ENCODE data around the gene ERRFI1. TPM values are rescaled to one million over a fixed set of nuclear protein-coding genes. Genes with fewer than 3 reads are reported as not detected.

Gene ERRFI1
- total RNA-seq, 4 donors from 2014 or later: 19.0 to 67.6 (median 39.6) TPM

GRCh38 chr1:7975212-7975865 lies 50.8 kb downstream of the ERRFI1 start:
- Histone ChIP-seq H3K27ac (peak overlapping the region; percentile 26 to 65), H3K36me3 (no peaks in the 10 kb centered on the region), H3K4me3 (no peak overlapping the region), H3K9me3 (no peaks in the 10 kb centered on the region), H3K4me1 (no peaks in the 10 kb centered on the region), H3K27me3 (no peaks in the 10 kb centered on the region)
- TF ChIP-seq, protein P1, sequence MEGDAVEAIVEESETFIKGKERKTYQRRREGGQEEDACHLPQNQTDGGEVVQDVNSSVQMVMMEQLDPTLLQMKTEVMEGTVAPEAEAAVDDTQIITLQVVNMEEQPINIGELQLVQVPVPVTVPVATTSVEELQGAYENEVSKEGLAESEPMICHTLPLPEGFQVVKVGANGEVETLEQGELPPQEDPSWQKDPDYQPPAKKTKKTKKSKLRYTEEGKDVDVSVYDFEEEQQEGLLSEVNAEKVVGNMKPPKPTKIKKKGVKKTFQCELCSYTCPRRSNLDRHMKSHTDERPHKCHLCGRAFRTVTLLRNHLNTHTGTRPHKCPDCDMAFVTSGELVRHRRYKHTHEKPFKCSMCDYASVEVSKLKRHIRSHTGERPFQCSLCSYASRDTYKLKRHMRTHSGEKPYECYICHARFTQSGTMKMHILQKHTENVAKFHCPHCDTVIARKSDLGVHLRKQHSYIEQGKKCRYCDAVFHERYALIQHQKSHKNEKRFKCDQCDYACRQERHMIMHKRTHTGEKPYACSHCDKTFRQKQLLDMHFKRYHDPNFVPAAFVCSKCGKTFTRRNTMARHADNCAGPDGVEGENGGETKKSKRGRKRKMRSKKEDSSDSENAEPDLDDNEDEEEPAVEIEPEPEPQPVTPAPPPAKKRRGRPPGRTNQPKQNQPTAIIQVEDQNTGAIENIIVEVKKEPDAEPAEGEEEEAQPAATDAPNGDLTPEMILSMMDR (IDR thresholded peaks at IDR 0.05): peak; percentile 72 to 91 (median 86)
- TF ChIP-seq POLR2A (IDR thresholded peaks at IDR 0.05): no peak
- DNase-seq: peak; percentile 75 to 79
- intact Hi-C loops (cut with DNase I; ENCODE audit: low total_unique reads): no loop called here

DNA sequence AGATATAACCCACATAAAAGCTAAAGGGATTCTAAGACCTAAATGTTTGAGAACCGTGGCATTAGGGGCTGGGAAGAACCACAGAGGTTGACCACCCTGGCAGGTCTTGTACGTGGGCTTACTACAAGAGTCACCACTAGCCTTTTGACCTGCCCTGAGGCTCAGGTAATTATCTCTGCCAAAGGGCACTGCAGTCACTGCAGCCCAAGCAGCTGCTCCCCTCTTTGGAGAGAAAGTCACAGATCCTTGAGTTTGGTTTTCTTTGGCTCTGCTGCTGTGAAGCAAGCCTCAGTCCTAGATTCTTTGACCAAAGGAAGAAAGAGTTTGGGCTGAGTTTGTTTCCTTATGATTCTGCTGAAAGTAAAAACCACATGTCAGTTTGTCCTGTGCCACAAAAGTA lies 53.0 kb downstream of the ERRFI1 start:
- no peak for DNase-seq
- Histone ChIP-seq H3K9me3 (no peaks in the 10 kb centered on the region), H3K4me1 (no peaks in the 10 kb centered on the region), H3K27ac (no peak overlapping the region), H3K36me3 (no peaks in the 10 kb centered on the region), H3K27me3 (no peaks in the 10 kb centered on the region), H3K4me3 (no peak overlapping the region)
- TF ChIP-seq POLR2A (IDR thresholded peaks at IDR 0.05): no peak
- TF ChIP-seq, protein P1 (IDR thresholded peaks at IDR 0.05): no peak
- intact Hi-C loops (cut with DNase I; ENCODE audit: low total_unique reads): no loop called here

- no peaks in the 10 kb centered on the region for H3K36me3 ChIP-seq
- intact Hi-C loops (cut with DNase I; ENCODE audit: low total_unique reads): no loop called here
These were observed 53.8 kb downstream of the ERRFI1 start for GRCh38 chr1:7972285-7972684.

DNA sequence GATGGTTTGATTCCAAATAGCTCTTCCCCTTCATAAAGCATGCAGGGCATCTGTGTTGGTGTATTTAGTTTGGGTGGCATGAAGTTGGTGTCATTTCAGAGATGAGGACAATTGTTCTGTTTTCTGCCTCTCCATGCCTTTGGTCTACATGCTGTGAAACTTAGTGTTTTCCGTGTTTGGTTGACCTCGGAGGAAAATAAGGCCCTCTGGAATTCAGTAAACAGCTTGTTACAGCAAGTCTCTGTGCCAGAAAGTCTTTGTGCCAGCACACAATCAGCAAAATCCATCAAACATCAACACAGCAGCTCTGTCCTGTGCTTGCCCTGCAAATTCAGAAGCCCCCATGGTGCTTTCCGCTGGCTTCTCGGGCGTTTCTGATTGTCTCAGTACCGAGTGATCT lies 55.1 kb downstream of the ERRFI1 start:
- Histone ChIP-seq H3K27me3 (no peaks in the 10 kb centered on the region), H3K4me3 (no peak overlapping the region), H3K9me3 (no peaks in the 10 kb centered on the region), H3K4me1 (no peaks in the 10 kb centered on the region), H3K27ac (no peak overlapping the region), H3K36me3 (no peaks in the 10 kb centered on the region)
- intact Hi-C loops (cut with DNase I; ENCODE audit: low total_unique reads): no loop called here
- no peak for DNase-seq
- TF ChIP-seq, protein P1 (IDR thresholded peaks at IDR 0.05): no peak

More at GRCh38 chr1:7972285-7972684, 53.8 kb downstream of the ERRFI1 start:
- Histone ChIP-seq H3K9me3 (no peaks in the 10 kb centered on the region), H3K4me3 (no peak overlapping the region), H3K27me3 (no peaks in the 10 kb centered on the region), H3K4me1 (no peaks in the 10 kb centered on the region), H3K27ac (no peak overlapping the region)
- TF ChIP-seq, protein P1 (IDR thresholded peaks at IDR 0.05): no peak
- TF ChIP-seq POLR2A (IDR thresholded peaks at IDR 0.05): no peak
- no peak for DNase-seq

DNA sequence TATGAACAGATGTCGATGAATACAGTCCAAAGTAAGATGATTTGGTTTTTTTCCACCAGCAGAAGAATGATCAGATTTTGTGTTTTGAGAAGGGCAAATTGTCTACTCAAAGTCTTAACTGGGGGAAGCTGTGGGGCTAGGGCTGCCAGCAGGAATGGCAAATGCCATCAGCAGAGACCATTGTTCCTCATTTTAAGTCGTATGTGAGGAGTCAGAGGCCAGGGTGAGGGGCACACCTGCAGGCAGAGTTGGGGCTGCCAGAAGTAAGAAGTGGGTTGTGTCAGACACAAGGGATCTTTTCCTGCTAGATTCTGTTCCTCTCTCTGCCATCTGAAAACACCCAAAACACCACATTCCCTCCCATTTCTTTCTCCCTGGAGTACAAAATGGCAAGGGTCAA lies 55.9 kb downstream of the ERRFI1 start:
- Histone ChIP-seq H3K4me1 (no peaks in the 10 kb centered on the region), H3K4me3 (no peak overlapping the region), H3K27ac (no peak overlapping the region), H3K27me3 (no peaks in the 10 kb centered on the region), H3K9me3 (no peaks in the 10 kb centered on the region), H3K36me3 (no peaks in the 10 kb centered on the region)
- no peak for DNase-seq
- TF ChIP-seq, protein P1 (IDR thresholded peaks at IDR 0.05): no peak
- no peak for TF ChIP-seq POLR2A (IDR thresholded peaks at IDR 0.05)
- intact Hi-C loops (cut with DNase I; ENCODE audit: low total_unique reads): no loop called here

Data from uterus (tissue), 4 donors.